Occipital lobe (tissue), 2 donors: Measurements from ENCODE around the gene MS4A10. TPM values are rescaled to one million over a fixed set of nuclear protein-coding genes. Genes with fewer than 3 reads are reported as not detected.

Source experiments
- DNase-seq: peaks from one replicate; lab custom pipeline; 2025; lab: John Stamatoyannopoulos, UW
- total RNA-seq: library from RNA; depleted of rRNA; stranded (reverse); fragments of >200 nt; gene quantifications from one replicate; pipeline ENCODE4 v1.2.3, GENCODE V29; 2014

Gene MS4A10
- total RNA-seq, 1 donor from 2014 or later: not detected

DNA sequence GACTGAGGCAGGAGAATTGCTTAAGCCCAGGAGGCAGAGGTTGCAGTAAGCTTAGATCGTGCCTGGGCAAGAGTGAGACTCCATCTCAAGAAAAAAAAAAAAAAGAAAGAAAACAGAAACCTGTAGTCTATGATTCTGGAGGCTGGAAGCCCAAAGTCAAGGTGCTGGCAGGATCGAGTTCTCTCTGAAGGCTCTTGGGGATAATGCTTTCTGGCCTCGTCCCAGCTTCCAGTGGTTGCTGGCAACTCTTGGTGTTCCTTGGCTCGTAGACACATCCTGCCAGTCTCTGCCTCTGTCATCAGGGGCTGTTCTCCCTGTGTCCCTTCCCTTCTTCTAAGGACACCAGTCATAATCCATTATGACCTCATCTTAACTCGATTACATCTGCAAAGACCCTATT lies 40.0 kb downstream of the MS4A10 start:
- DNase-seq: no peak

- DNase-seq: no peak
Observed at GRCh38 chr11:60825790-60826189, 40.7 kb downstream of the MS4A10 start.

GRCh38 chr11:60830478-60831142 lies 45.5 kb downstream of the MS4A10 start:
- DNase-seq: no peak

GRCh38 chr11:60831143-60831500 lies 46.0 kb downstream of the MS4A10 start:
- peak; percentile 72 for DNase-seq

DNA sequence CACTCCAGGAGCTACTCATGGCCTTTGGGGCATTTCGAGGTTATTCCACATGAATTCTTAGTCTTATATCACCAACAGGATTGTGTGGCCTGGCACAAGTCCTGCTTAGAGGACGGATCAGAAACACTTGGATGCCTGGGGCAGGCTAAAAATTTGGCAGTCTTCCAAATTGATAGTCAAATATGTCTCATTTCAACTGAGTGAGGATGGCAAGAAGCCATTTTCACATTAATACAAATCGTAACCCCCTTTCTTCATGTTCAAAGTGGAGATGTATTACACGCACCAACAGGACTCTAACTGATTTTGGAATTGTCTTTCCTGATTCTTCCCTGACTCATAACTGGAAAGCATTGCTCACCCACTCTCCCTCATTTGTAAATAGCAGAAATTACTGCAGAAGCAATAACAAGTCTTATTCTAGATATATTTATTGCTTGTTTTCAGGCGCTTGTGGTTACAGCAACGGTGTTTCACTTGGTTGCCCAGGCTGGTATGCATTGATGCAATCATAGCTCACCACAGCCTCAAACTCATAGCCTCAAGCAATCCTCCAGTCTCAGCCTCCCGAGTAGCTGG lies 46.5 kb downstream of the MS4A10 start:
- no peak for DNase-seq

DNA sequence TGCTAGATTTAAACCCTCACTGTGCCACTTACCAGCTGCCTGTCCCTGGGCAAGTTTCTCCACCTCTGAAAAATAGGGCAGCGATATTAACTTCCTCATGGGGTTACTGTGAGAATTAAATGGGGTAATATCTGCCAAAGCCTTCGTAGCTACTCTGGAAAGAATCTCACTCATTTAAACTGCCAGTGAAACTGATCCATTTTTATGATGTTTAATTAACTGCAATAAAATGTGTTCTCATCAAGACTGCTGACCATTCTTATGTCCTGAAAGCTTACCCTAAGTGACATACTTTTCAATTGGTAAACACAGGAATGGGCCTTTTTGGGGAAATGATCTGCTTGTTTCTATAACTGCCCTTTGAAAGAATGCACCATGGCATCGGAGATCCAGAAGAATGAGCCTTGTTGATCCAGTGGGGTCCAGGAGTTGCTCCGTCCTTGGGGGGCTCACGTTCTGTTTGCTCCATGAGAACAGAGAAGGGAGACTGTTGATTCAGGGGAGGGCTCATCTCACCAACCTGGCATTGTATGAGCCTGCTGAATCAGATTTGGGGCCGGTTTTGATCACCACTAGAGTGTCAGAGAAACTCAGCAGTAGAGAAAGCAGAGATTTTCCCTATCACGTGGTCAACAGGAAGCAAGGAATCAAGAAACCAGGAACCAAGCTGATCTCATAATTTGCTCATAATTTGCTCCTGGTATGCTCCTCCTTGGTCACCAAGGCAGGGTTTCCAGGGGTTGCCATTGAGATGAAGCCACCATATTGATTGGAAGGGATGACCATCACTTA lies 49.8 kb downstream of the MS4A10 start:
- no peak for DNase-seq

DNA sequence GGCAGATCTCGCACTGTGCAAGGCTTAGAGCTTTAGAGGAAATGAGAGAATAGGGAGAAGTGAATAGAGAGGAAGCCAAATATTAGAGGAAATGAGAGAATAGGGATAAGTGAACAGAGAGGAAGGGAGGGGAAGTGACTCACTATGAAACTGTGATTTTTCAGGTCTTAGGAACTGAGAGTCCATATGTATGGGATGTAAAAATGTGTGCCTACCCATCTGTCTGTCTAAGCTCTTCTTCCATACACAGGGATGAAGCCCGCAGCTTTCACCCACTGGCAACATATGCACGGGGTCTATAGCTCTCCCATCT lies 50.4 kb downstream of the MS4A10 start:
- DNase-seq: no peak

DNA sequence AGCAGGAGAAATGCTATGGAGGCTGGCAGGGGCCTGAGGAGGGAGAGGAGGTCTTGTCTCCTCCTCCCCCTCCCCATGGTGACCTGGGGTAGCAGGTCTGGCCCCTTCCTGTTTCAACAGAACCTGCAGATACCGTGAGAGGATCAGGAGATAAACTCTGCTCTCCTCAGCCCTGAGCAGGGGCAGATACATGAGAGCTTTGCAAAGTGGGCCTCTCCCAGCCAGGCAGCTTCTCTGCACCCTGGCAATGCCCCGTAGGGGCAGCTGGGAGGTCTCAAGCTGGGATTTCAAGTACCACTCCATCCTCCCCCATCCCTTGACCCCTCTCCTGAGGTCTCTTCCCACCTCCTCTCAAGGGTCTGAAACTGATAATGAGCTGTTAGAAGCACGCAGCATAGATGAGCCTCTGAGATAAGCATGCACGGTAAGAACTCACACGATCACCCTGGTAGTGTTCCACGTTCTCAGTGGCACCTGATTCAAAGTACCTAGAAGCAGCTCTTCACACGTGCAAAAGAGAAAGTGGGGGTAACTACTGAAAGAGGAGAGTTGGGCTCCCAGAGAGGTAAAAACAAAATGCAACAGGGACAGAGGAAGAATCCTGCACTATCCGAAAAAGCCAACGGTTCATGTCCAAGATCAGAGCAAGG lies 51.9 kb downstream of the MS4A10 start:
- no peak for DNase-seq

- no peak for DNase-seq
Observed at GRCh38 chr11:60838132-60838531, 53.0 kb downstream of the MS4A10 start.

DNA sequence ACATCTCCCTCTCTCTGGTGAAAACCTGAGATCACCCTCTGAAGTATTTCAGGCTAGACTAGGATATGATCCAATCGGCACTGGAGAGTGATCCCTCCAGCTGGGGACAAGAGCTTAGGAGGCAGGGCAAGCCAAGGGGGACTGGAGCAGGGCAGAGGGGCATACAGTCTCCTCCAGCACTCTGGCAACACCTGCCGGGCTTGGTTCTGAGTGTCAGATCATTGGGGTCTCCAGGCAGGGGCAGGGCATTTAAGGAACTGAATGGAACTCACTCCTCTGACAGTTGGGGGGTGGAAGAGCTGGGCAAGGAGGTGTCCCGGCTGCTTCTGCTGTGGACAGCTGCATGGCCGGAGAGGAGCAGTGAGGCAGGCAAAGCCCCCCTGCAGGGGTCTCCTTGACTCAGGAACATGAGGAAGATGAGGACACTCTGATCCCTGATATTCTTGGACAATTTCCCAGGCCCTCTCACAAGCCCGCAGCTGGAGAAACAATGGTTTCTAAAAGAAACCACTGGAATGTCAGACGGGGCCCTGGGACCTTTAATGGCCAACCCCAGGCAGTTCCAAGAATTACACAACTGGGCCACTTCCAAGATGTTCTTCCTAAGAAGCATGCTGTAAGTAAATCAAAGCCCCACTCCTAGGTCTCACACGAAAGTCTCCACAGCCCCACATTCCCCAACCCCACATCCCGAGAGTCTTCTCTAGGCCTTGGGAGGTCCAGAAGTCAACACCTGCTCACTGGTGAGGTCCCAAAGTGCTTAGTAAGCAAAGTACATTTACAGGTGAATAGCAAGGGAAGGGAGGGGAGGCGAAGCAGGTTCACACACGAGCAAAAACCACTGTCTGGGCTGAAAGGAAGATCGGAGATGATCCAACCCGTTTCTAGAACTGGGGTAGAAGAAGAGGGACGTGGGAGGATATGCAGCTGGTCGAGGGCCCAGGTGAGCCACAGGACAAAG lies 55.6 kb downstream of the MS4A10 start:
- no peak for DNase-seq

DNA sequence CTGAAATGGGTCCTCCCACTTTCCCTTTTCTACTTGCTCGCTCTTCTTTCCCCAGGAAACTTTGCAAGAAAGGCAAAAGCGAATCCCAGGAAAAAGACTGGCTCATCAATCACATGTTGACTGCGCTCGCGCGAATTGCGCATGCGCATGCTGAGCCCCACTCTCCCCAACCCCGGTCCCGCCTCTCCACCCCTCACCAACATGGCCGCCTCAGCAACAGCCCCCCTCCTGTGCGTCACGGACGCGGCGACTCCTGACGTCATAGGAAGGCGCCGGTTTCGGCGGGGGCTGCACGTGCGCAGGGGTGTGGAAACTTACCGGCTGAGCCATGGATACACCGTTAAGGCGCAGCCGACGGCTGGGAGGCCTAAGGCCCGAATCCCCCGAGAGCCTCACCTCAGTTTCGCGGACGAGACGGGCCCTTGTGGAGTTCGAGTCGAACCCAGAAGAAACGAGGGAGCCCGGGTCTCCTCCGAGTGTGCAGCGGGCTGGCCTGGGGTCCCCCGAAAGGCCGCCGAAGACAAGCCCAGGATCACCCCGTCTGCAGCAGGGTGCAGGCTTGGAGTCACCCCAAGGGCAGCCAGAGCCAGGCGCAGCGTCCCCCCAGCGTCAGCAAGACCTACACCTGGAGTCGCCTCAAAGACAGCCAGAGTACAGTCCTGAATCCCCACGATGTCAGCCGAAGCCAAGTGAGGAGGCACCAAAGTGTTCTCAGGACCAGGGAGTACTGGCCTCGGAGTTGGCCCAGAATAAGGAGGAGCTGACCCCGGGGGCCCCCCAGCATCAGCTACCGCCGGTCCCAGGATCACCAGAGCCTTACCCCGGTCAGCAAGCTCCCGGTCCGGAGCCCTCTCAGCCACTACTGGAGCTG lies 56.9 kb downstream of the MS4A10 start, which contains the start of gene CCDC86:
Gene CCDC86 (plus strand): TSS at position 317 of the 871 bp plus-strand sequence. CDS start 12 bp downstream, at position 329.
- DNase-seq: peak; percentile 94

DNA sequence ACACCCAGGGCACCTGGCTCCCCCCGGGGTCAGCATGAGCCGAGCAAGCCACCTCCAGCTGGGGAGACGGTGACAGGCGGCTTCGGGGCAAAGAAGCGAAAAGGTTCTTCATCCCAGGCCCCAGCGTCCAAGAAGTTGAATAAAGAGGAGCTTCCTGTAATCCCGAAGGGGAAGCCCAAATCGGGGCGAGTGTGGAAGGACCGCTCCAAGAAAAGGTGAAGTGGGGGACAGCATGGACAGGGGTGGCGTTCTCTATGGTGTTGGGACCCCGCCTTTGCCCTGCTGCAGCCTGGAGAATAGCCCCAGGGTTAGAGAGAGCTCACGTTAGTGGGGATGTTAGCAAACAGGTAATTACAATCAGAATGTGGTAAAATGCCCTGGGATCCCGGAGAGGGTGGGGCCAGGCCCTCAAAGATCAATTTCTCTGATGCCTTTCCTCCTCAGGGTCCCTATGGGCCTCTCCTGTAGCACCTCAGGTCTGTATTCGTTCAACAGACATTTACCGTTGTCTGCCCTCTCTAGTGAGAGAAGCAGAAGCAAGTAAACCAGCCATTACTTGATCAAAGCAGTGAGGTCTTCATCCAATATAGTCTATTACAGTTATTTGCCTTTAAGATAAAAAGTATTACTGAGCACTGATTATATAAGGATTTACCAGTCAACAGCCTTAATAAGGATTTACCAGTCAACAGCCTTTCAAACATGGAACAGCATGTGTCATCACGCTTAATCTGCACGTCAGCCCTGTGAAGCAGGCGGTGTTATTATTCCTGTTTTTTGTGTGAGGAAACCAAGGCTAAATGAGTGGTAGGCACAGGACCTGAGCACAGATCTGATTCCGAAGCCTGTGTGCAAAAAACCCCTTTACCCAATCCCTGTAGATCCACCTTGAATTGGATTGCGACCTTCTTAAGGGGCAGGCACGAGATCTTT lies 57.8 kb downstream of the MS4A10 start:
- no peak for DNase-seq

DNA sequence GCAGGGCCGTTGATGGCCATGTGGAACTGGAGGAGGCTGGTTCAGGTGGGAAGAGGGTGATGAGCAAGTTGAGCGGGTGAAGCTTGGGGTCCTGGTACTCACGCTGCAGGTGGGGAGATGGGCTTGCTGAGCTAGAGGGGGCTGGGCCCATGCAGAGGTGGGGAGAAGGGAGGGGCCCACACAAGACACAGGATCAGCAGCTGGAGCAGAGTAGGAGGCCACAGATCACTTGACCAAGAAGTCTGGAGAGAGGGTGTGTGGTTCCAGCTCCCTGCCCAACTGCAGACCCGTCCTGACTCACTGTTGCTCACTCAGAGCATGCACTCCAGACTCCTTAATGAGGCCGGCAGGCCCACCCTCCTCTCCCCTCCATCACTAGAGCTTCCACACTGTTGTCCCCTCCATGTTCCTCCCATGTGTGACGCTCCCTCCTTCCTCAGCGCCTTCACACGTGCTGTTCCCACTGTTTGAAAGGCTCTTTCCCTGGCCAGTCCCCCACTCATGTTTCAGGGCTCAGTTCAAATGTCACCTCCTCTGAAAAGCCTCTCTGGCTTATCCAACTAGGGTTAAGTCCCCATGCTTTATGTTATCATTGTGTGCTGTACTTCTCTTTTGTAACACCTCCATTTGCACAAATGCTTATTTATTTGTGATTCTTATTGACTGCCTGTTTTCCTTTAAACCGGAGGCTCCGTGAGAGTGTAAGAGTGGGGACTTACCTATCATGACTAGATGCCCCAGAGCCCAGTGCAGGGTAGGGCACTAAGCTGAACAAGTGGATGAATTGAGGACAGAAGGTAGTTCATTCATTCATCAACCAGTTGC lies 59.1 kb downstream of the MS4A10 start:
- DNase-seq: no peak

- DNase-seq: no peak
Observed at GRCh38 chr11:60844870-60845221, 59.7 kb downstream of the MS4A10 start.

DNA sequence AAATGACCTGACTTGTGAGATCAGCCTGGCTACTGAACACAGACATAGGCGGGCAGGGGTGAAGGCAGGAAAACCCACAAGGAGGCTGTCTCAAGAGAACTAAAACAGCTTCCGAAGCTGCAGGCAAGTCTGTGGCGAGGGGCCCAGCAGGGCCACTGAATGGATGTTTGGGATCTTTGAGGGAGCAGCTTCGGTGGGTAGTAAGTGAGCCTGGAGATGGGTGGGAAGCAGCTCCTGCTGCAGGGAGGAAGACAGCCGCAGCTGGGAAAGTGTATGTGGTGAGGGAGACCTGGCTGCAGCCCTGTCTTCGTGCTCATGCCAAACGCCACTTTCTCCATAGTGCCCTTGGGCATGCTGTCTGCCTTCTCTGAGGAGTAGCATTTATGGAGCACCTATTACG lies 60.2 kb downstream of the MS4A10 start:
- DNase-seq: no peak

- DNase-seq: no peak
Observed at GRCh38 chr11:60847281-60847680, 62.1 kb downstream of the MS4A10 start.

- no peak for DNase-seq
Observed at GRCh38 chr11:60847896-60848295, 62.8 kb downstream of the MS4A10 start.

- DNase-seq: no peak
Observed at GRCh38 chr11:60848714-60849151, 63.6 kb downstream of the MS4A10 start.
